Common myeloid progenitor, CD34-positive (primary cell): ENCODE data around the gene STAP2.
A peak's percentile ranks its signal among the peaks of the same experiment; 100 is the strongest.

Experiments
- CTCF ChIA-PET: fragments of 350-600 bp; sonication (Branson Sonifier 250); formaldehyde crosslinking; loops from one replicate; lab custom pipeline; 2021; ENCODE audit warnings: antibody characterized with exemption; lab: Charles Lee
- POLR2A ChIA-PET: fragments of 350-600 bp; sonication (Branson Sonifier 250); formaldehyde crosslinking; loops from one replicate; lab custom pipeline; 2021; ENCODE audit warnings: antibody characterized with exemption; lab: Charles Lee
- DNase-seq, 3 donors: peaks; one replicate each; pipeline versions ENCODE4 v3.0.0 to v3.0.0-alpha.2; 2013
- H3K27ac ChIP-seq, 2 experiments: 1 replicate in 1 of 2; 2 replicates in 1 of 2; pipeline ENCODE4 v1.7.0; 2013; ENCODE audit warnings: inconsistent platforms in 2 of 2, low read length in 2 of 2, mild to moderate bottlenecking in 2 of 2, low read depth in 1 of 2, moderate library complexity in 1 of 2; ENCODE audit not compliant: severe bottlenecking in 2 of 2, insufficient read depth in 1 of 2, poor library complexity in 1 of 2
- H3K27me3 ChIP-seq, 5 experiments: replicated peaks in 2 of 5; 1 replicate in 3 of 5; 2 replicates in 2 of 5; pipeline versions ENCODE4 v1.6.1 to v1.7.0; 2013; ENCODE audit warnings: low read length in 4 of 5, mild to moderate bottlenecking in 2 of 5, moderate library complexity in 2 of 5, inconsistent platforms in 1 of 5; ENCODE audit not compliant: insufficient read depth in 5 of 5, control insufficient read depth in 4 of 5
- H3K36me3 ChIP-seq, 4 experiments: 1 replicate in 2 of 4; 2 replicates in 2 of 4; pipeline versions ENCODE4 v1.6.1 to v1.7.0; 2013; ENCODE audit warnings: low read length in 3 of 4, control low read depth in 1 of 4, mild to moderate bottlenecking in 1 of 4; ENCODE audit not compliant: control insufficient read depth in 4 of 4, insufficient read depth in 4 of 4
- H3K4me1 ChIP-seq, 4 experiments: 1 replicate in 3 of 4; 2 replicates in 1 of 4; pipeline versions ENCODE4 v1.6.1 to v1.7.1; 2013; ENCODE audit warnings: low read length in 3 of 4, mild to moderate bottlenecking in 3 of 4, control low read depth in 1 of 4, inconsistent platforms in 1 of 4, moderate library complexity in 1 of 4; ENCODE audit not compliant: control insufficient read depth in 4 of 4, insufficient read depth in 4 of 4; ENCODE audit errors: control extremely low read depth in 1 of 4
- H3K4me3 ChIP-seq, 7 experiments: 1 replicate in 4 of 7; 2 replicates in 3 of 7; pipeline versions ENCODE4 v1.5.1 to v1.7.0; 2013; ENCODE audit warnings: mild to moderate bottlenecking in 7 of 7, low read length in 6 of 7, moderate library complexity in 6 of 7, inconsistent platforms in 2 of 7, low read depth in 2 of 7, control low read depth in 1 of 7; ENCODE audit not compliant: insufficient read depth in 4 of 7, control insufficient read depth in 1 of 7; ENCODE audit errors: extremely low read depth in 1 of 7
- H3K9me3 ChIP-seq, 5 experiments: 1 replicate in 4 of 5; 2 replicates in 1 of 5; pipeline versions ENCODE4 v1.6.1 to v1.7.1; 2013; ENCODE audit warnings: low read length in 4 of 5, mild to moderate bottlenecking in 2 of 5, inconsistent platforms in 1 of 5, low read depth in 1 of 5, moderate library complexity in 1 of 5; ENCODE audit not compliant: control insufficient read depth in 4 of 5, insufficient read depth in 2 of 5; ENCODE audit errors: control extremely low read depth in 1 of 5
- WGBS: methylation state at CpG from one replicate; pipeline ENCODE4 v1.1.5; 2013; ENCODE audit not compliant: insufficient coverage; 5-methylcytosine and 5-hydroxymethylcytosine counted together

The STAP2 gene

GRCh38 chr19:4300589-4300988, 38.0 kb downstream of the STAP2 start:
- no peak for DNase-seq
- no peaks in the 10 kb centered on the region for H3K27me3 ChIP-seq
- 80% methylated on average over 3 of the region's 3 CpGs for WGBS
- ChIA-PET POLR2A (no interaction called here), CTCF (no interaction called here)
- H3K4me3 ChIP-seq, result no peak overlapping the region
- H3K27ac ChIP-seq, result no peak overlapping the region
- H3K36me3 ChIP-seq, result peaks cover 0 to 2% (median 0%) of the 10 kb centered on the region in 4 experiments
- peaks cover 4 to 30% (median 23%) of the 10 kb centered on the region in 4 experiments for H3K4me1 ChIP-seq
- H3K9me3 ChIP-seq, result no peaks in the 10 kb centered on the region

- CTCF ChIA-PET, result interaction anchor here (1.1 kb wide), 2 partner anchors 23 to 32 kb away, joined by 3 to 4 read pairs; no protein-coding TSS in a partner anchor
- POLR2A ChIA-PET, result no interaction called here
- Histone ChIP-seq H3K9me3 (no peaks in the 10 kb centered on the region), H3K36me3 (peaks cover 0 to 7% (median 3%) of the 10 kb centered on the region in 4 experiments), H3K4me1 (peaks cover 4 to 26% (median 19%) of the 10 kb centered on the region in 4 experiments), H3K27ac (no peak overlapping the region), H3K27me3 (no peaks in the 10 kb centered on the region), H3K4me3 (no peak overlapping the region)
- DNase-seq, result no peak
- 94% methylated on average over 7 of the region's 8 CpGs for WGBS
Measured at GRCh38 chr19:4298810-4299550, 39.6 kb downstream of the STAP2 start.

- H3K27me3 ChIP-seq, result no peaks in the 10 kb centered on the region
- POLR2A ChIA-PET, result interaction anchor here (0.5 kb wide), 1 partner anchor 63 kb away, joined by 3 read pairs; no protein-coding TSS in a partner anchor
- peaks cover 4 to 22% (median 16%) of the 10 kb centered on the region in 4 experiments for H3K4me1 ChIP-seq
- CTCF ChIA-PET, result interaction anchor here (1.1 kb wide), 2 partner anchors 24 to 31 kb away, joined by 3 to 4 read pairs; no protein-coding TSS in a partner anchor
- no peak for DNase-seq
- peaks cover 0 to 7% (median 3%) of the 10 kb centered on the region in 4 experiments for H3K36me3 ChIP-seq
- 98% methylated on average over 15 of the region's 27 CpGs for WGBS
- no peaks in the 10 kb centered on the region for H3K9me3 ChIP-seq
- no peak overlapping the region for H3K27ac ChIP-seq
- no peak overlapping the region for H3K4me3 ChIP-seq
Measured at GRCh38 chr19:4297901-4298809, 40.5 kb downstream of the STAP2 start.

- Histone ChIP-seq H3K4me1 (peaks cover 0 to 5% (median 0%) of the 10 kb centered on the region in 4 experiments), H3K27ac (no peak overlapping the region), H3K36me3 (peaks cover 0 to 7% (median 3%) of the 10 kb centered on the region in 4 experiments), H3K4me3 (no peak overlapping the region), H3K9me3 (no peaks in the 10 kb centered on the region), H3K27me3 (no peaks in the 10 kb centered on the region)
- CTCF ChIA-PET, result interaction anchor here (0.9 to 1.1 kb wide), 3 partner anchors 12 to 57 kb away, joined by 3 read pairs; no protein-coding TSS in a partner anchor
- DNase-seq, result peak in 2 of 3 donors; percentile 58 to 68
- POLR2A ChIA-PET, result no interaction called here
- 90% methylated on average over 7 of the region's 14 CpGs for WGBS
Measured at GRCh38 chr19:4295972-4296771, 42.5 kb downstream of the STAP2 start.

- H3K27ac ChIP-seq, result no peak overlapping the region
Measured at GRCh38 chr19:4294389-4294788, 44.2 kb downstream of the STAP2 start.

GRCh38 chr19:4292515-4292914, 46.1 kb downstream of the STAP2 start:
- Histone ChIP-seq H3K27me3 (no peaks in the 10 kb centered on the region), H3K4me3 (no peak overlapping the region), H3K27ac (no peak overlapping the region), H3K36me3 (peaks cover 0 to 7% (median 3%) of the 10 kb centered on the region in 4 experiments), H3K9me3 (no peaks in the 10 kb centered on the region), H3K4me1 (peaks cover 0 to 3% (median 0%) of the 10 kb centered on the region in 4 experiments)
- ChIA-PET POLR2A (no interaction called here), CTCF (no interaction called here)
- no peak for DNase-seq
- WGBS, result 99% methylated on average over 12 of the region's 15 CpGs

More at GRCh38 chr19:4294389-4294788, 44.2 kb downstream of the STAP2 start:
- Histone ChIP-seq H3K9me3 (no peaks in the 10 kb centered on the region), H3K4me1 (peaks cover 0 to 3% (median 0%) of the 10 kb centered on the region in 4 experiments), H3K36me3 (peaks cover 0 to 7% (median 3%) of the 10 kb centered on the region in 4 experiments), H3K27me3 (no peaks in the 10 kb centered on the region), H3K4me3 (no peak overlapping the region)
- POLR2A ChIA-PET, result no interaction called here
- CTCF ChIA-PET, result interaction anchor here (0.8 kb wide), 1 partner anchor 25 kb away, joined by 3 read pairs; no protein-coding TSS in a partner anchor
- 90% methylated on average over 3 of the region's 10 CpGs for WGBS
- DNase-seq, result no peak
